Mesothelial cell of epicardium (in vitro differentiated cells): ENCODE results near the gene GRID1. TPM values are rescaled to one million over a fixed set of nuclear protein-coding genes. Genes with fewer than 3 reads are reported as not detected.

Source experiments
- DNase-seq, 2 experiments: peaks; one replicate each; pipeline ENCODE4 v3.0.0; 2021; ENCODE audit warnings: low spot score in 2 of 2; ENCODE audit not compliant: unreplicated experiment in 2 of 2
- H3K27ac Mint-ChIP-seq: 2 replicates; pipeline ENCODE4 v1.8.0; 2021; ENCODE audit warnings: mixed read lengths
- H3K27me3 Mint-ChIP-seq: 2 replicates; pipeline ENCODE4 v1.8.0; 2021; ENCODE audit warnings: low read depth, mixed read lengths
- H3K36me3 Mint-ChIP-seq: 2 replicates; pipeline ENCODE4 v1.8.0; 2021; ENCODE audit warnings: mixed read lengths
- H3K4me1 Mint-ChIP-seq: 2 replicates; pipeline ENCODE4 v1.8.0; 2021; ENCODE audit warnings: mixed read lengths
- H3K4me3 Mint-ChIP-seq: 2 replicates; pipeline ENCODE4 v1.8.0; 2021; ENCODE audit warnings: mild to moderate bottlenecking, moderate library complexity, mixed read lengths
- H3K9me3 Mint-ChIP-seq: 2 replicates; pipeline ENCODE4 v1.8.0; 2021; ENCODE audit warnings: mixed read lengths
- total RNA-seq: library from RNA; stranded (reverse); gene quantifications from 3 replicates; pipeline ENCODE4 v1.2.1, GENCODE V29; 2021
- TF ChIP-seq, protein P1 (sequence below): fragments of 200-600 bp; sonication (generic); IDR thresholded peaks from one replicate; pipeline ENCODE4 v1.5.0; 2021; ENCODE audit warnings: antibody characterized with exemption; ENCODE audit not compliant: unreplicated experiment

The GRID1 gene
- total RNA-seq, 1 donor from 2014 or later: 0.22 TPM

DNA sequence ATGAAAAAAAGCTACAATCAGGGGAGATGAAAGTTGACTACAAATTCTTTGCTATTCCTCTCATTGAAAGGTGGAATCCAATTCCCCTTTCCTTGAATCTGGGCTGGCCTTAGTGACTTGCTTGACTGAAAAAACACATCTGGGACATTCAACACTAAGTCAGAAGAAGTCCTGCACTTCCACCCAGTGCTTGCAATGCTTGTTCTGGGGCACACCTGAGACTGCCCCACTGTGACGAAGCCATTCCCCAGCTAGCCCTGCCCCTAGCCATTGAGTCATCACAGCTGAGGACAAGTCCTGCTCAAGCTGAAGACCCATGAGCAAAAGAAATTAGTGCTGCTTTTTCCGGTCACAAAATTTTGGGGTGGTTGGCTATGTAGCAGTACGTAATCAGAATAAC, 19.2 kb upstream of the GRID1 start:
- TF ChIP-seq, protein P1, sequence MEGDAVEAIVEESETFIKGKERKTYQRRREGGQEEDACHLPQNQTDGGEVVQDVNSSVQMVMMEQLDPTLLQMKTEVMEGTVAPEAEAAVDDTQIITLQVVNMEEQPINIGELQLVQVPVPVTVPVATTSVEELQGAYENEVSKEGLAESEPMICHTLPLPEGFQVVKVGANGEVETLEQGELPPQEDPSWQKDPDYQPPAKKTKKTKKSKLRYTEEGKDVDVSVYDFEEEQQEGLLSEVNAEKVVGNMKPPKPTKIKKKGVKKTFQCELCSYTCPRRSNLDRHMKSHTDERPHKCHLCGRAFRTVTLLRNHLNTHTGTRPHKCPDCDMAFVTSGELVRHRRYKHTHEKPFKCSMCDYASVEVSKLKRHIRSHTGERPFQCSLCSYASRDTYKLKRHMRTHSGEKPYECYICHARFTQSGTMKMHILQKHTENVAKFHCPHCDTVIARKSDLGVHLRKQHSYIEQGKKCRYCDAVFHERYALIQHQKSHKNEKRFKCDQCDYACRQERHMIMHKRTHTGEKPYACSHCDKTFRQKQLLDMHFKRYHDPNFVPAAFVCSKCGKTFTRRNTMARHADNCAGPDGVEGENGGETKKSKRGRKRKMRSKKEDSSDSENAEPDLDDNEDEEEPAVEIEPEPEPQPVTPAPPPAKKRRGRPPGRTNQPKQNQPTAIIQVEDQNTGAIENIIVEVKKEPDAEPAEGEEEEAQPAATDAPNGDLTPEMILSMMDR: no peak
- no peak for DNase-seq
- peaks cover 5% of the 10 kb centered on the region for H3K9me3 Mint-ChIP-seq
- H3K27ac Mint-ChIP-seq: no peak overlapping the region
- H3K4me1 Mint-ChIP-seq: peaks cover 6% of the 10 kb centered on the region
- H3K36me3 Mint-ChIP-seq: no peaks in the 10 kb centered on the region
- peaks cover 71% of the 10 kb centered on the region for H3K27me3 Mint-ChIP-seq
- H3K4me3 Mint-ChIP-seq: no peak overlapping the region

GRCh38 chr10:86377797-86378146, 11.2 kb upstream of the GRID1 start:
- TF ChIP-seq, protein P1: no peak
- peak in 1 of 2 experiments; percentile 24 for DNase-seq

GRCh38 chr10:86376852-86377796, 10.5 kb upstream of the GRID1 start:
- TF ChIP-seq, protein P1: peak; percentile 100
- H3K9me3 Mint-ChIP-seq: no peaks in the 10 kb centered on the region
- H3K4me1 Mint-ChIP-seq: peaks cover 3% of the 10 kb centered on the region
- no peaks in the 10 kb centered on the region for H3K36me3 Mint-ChIP-seq
- peaks cover 88% of the 10 kb centered on the region for H3K27me3 Mint-ChIP-seq
- no peak overlapping the region for H3K4me3 Mint-ChIP-seq
- no peak overlapping the region for H3K27ac Mint-ChIP-seq
- DNase-seq: peak in 1 of 2 experiments; percentile 96

More at GRCh38 chr10:86377797-86378146, 11.2 kb upstream of the GRID1 start:
- Mint-ChIP-seq H3K27ac (no peak overlapping the region), H3K4me1 (peaks cover 3% of the 10 kb centered on the region), H3K36me3 (no peaks in the 10 kb centered on the region), H3K27me3 (peaks cover 82% of the 10 kb centered on the region), H3K4me3 (no peak overlapping the region), H3K9me3 (no peaks in the 10 kb centered on the region)

GRCh38 chr10:86376403-86376802, 9.8 kb upstream of the GRID1 start:
- TF ChIP-seq, protein P1: no peak
- Mint-ChIP-seq H3K4me3 (no peak overlapping the region), H3K27me3 (peaks cover 90% of the 10 kb centered on the region), H3K9me3 (no peaks in the 10 kb centered on the region), H3K27ac (no peak overlapping the region), H3K36me3 (no peaks in the 10 kb centered on the region), H3K4me1 (no peaks in the 10 kb centered on the region)
- peak in 1 of 2 experiments; percentile 34 for DNase-seq

DNA sequence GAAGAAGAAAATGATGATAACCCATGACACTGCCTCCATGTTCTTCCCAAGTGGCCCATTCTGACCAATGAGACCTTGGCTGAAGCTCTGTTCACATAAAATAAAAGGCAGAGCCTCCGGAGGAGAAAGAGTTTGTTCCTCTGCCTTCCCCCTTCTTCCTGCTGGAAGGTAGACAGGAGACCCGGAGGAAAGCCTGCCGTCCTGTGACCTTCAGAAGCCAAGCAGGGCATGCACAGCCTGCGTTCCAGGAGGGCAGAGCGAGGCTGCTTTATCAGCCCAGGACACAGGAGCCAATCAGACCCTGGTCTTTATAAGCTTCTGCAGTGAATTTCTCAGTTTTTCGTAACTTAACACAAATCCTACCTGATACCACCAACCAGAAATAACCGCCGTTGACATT, 8.6 kb upstream of the GRID1 start:
- TF ChIP-seq, protein P1: no peak
- H3K4me3 Mint-ChIP-seq: no peak overlapping the region
- no peaks in the 10 kb centered on the region for H3K9me3 Mint-ChIP-seq
- no peaks in the 10 kb centered on the region for H3K4me1 Mint-ChIP-seq
- peak in 1 of 2 experiments; percentile 30 for DNase-seq
- peaks cover 90% of the 10 kb centered on the region for H3K27me3 Mint-ChIP-seq
- H3K27ac Mint-ChIP-seq: no peak overlapping the region
- H3K36me3 Mint-ChIP-seq: no peaks in the 10 kb centered on the region
